NCI-H2196 treated with DMSO at 0.1 percent for 48 hours (cell line): Measurements from ENCODE around the gene TTC24.
"Not testable (repeated sequence)": the region's sequence is repeated elsewhere in the genome, so short reads cannot be mapped to it uniquely, and the experiment has no call there.

ENCODE experiments used
- DNase-seq: peaks from one replicate; lab custom pipeline; 2025; ENCODE audit not compliant: unreplicated experiment; lab: John Stamatoyannopoulos, UW

TTC24 gene

GRCh38 chr1:156586323-156586722, 6.8 kb downstream of the TTC24 start:
- no peak for DNase-seq

DNA sequence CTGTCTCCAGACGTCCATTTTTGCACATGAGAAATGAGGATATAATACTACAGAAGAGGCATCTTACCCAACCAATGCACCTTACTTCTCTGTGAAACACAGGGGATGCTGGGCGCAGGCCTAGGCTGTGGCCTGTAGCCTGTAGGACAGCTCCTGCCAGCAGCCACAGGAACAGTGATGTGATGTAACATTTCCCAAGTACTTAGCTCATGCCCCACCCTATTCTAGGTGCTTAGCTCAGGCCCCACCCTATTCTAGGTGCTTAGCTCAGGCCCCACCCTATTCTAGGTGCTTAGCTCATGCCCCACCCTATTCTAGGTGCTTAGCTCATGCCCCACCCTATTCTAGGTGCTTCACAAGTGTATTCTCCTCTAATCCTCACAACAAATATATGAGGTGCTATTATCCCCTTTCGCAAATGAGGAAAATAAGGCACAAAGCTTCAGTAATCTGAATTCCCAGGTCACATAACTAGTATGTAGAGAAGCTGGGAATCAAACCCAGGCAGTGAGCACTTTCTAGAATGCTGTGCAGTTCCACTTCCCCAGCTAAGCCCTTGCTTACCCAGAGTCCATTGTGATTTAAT, 7.5 kb downstream of the TTC24 start:
- no peak for DNase-seq

DNA sequence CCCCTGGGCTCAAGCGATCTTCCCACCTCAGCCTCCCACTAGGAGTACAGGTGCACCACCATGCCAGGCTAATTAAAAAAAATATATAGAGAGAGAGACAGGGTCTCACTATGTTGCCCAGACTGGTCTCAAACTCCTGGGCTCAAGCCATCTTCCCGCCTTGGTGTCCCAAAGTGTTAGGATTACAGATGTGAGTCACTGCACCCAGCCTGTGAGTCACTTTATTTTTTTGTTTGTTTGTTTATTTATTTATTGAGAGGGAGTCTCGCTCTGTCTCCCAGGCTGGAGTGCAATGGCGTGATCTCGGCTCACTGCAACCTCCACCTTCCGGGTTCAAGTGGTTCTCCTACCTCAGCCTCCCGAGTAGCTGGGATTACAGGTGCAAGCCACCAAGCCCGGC, 8.4 kb downstream of the TTC24 start:
- DNase-seq, result not testable (repeated sequence)

- no peak for DNase-seq
Observed at GRCh38 chr1:156589546-156589945, 10.0 kb downstream of the TTC24 start.

DNA sequence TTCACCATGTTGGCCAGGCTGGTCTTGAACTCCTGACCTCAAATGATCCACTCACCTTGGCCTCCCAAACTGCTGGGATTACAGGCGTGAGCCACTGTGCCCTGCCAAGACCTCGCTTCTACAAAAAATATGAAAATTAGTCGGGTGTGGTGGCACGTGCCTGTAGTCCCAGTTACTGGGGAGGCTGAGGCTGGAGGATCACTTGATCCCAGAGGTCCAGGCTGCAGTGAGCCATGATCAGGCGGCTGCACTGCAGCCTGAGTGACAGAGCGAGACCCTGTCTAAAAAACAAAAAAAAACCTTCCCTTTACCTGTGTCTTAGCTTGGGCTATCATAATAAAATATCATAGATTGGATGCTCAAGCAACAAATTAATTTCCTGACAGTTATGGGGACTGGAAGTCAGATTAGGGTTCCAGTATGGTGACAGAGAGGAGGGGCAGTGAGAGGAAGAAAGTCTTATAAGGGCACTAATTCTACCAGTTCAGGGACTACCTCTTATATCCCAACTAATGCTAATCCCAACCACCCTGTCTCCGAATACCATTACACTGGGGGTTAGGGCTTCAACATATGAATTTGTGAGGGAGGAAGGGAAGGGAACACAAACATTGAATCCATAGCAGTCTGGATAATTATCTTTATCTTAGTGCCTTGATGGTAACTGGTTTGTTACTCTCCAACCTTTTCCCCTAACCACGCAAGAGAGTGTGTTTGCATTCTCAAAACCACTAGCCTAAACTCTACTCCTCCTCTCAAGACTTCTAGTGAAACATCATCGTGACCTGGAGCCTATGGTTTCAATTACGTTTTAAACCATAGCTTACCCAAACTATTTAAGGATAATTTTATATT, 11.0 kb downstream of the TTC24 start:
- DNase-seq, result no peak

- no peak for DNase-seq
Observed at GRCh38 chr1:156591181-156591431, 11.6 kb downstream of the TTC24 start.

DNA sequence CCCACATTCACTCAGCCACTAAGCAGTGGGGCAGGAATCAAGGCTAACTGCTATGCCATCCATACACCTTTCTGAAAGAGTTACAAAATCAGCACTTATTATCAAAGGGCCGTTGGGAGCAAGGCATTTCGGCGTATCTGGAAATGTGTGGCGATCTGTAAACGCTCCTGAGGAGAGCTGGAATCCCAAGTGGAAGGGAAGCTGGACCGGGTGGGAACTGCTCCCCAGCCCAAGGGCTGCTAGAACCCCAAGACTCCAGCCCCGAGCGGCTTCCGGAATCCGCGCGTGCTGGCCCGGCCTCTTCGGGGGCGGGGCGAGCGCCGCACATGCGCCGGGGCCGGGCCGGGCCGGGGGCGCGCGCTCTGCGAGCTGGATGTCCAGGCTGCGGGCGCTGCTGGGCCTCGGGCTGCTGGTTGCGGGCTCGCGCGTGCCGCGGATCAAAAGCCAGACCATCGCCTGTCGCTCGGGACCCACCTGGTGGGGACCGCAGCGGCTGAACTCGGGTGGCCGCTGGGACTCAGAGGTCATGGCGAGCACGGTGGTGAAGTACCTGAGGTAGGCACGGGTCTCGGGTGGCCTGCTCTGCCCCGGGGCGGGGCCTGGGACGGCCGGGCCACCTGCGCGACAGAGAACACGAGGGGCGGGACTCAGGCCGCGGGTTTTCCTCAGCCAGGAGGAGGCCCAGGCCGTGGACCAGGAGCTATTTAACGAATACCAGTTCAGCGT, 12.1 kb downstream of the TTC24 start, which contains the start of gene NAXE:
NAXE (plus strand) TSS at position 345 of the 726 bp plus-strand sequence; CDS start at position 374, 29 bp downstream.
- peak; percentile 50 for DNase-seq

DNA sequence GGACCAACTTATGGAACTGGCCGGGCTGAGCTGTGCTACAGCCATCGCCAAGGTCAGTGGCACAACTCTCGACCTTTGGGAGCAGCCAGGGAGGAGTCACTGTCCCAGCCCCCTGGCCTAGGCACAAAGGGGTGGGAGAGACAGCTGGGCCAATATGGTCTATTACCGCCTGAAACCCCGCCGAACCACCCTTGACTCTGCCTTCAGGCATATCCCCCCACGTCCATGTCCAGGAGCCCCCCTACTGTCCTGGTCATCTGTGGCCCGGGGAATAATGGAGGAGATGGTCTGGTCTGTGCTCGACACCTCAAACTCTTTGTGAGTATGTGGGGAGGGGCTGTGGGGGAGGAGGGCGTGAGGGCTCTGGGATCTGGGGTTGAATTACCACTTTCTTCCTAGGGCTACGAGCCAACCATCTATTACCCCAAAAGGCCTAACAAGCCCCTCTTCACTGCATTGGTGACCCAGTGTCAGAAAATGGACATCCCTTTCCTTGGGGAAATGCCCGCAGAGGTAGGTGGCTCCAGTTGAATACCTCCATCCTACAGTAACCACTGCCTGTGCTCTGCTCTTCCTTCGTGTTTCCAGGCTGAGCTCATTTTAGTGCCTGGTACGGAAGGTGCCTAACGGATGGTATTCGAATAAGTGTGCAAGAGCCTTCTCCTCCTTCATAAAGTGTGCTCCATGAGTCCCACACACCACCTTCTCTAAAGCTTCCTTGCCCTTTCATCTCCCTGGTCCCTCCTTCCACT, 12.8 kb downstream of the TTC24 start:
- DNase-seq, result no peak

DNA sequence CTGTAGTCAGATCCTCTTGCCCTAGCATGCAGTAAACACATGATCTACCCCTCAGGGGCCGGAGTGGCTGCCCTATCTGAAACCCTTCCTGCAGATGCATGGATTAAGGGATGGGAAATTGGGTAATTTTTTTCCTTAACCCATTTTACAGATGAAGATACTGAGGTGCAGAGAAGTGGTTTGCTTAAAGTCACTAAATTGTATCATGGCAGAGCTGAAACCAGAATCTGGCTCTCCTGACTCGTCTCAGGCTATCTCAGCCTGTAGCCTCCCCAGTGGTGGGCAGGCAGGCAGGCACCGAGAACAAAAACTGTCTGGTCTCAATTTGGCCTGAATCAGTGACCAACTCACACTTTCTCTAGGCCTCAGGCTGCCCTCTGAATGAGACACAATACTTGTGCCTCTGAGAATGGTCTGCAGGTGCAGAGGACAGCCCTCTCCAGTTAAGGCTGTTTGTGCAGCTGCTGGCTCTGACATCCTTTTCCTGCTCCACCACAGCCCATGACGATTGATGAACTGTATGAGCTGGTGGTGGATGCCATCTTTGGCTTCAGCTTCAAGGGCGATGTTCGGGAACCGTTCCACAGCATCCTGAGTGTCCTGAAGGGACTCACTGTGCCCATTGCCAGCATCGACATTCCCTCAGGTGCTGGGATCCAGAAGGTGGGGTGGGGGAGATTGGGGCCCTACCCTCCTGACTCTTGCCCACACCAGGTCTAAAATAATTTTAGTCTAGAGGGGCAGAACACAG, 13.6 kb downstream of the TTC24 start:
- DNase-seq, result peak; percentile 42

GRCh38 chr1:156593661-156593989, 14.1 kb downstream of the TTC24 start:
- no peak for DNase-seq

- DNase-seq, result no peak
Observed at GRCh38 chr1:156594190-156594589, 14.7 kb downstream of the TTC24 start.

DNA sequence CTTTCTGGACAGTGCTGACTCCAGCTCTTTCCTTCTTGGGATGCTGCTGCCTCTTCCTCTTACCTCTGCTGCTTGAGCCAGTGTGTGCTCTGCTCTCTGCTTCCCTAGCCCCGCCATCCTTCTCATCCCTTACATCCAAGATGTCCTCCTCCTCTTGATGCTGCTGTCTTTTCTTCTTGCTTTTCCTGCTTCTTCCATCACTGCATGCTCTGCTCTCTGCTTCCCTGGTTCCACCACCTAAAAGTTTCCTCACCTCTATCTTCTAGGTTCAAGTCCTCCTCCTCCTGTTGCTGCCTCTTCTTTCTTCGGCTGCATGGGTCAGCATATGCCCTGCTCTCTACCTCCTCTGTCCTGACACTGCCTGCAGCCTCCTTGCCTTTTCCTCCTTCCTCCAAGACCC, 15.5 kb downstream of the TTC24 start:
- no peak for DNase-seq

DNA sequence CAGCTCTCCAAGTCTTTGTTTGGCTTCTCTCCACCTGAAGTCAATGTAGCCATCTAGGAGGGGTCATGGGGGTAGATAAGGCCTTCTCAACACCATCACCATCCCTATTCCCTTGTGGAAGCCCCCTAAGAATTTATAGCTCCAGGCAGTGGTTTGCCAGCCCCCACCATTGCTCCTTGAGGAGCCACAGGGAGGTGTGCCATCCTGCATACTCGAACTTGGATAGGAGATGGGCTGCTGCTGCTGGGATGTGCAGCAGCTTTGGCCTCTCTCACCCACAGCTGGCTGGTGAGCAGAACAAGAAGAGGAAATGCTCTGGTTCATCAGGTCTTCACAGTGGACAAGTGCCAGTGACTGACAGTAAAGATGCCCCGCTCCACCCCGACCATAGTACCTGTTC, 16.9 kb downstream of the TTC24 start:
- no peak for DNase-seq

GRCh38 chr1:156598125-156598524, 18.6 kb downstream of the TTC24 start:
- no peak for DNase-seq

- no peak for DNase-seq
Observed at GRCh38 chr1:156598731-156599432, 19.4 kb downstream of the TTC24 start.

DNA sequence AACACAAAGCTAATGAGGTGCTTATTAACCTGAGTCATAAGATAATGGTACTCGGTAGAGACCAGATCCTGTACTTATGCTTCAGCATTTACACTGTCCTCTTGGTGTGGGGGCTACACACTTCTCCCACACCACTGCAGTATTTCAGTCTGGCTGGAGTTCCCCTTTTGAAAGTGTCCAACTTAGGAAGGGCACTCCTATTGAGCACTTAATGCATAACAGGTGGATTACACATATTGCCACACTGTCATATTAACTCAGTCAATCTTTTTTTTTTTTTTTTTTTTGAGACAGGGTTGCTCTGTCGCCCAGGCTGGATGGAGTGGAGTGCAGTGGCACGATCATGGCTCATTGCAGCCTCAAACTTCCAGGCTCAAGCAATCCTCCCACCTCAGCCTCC, 20.3 kb downstream of the TTC24 start:
- no peak for DNase-seq

DNA sequence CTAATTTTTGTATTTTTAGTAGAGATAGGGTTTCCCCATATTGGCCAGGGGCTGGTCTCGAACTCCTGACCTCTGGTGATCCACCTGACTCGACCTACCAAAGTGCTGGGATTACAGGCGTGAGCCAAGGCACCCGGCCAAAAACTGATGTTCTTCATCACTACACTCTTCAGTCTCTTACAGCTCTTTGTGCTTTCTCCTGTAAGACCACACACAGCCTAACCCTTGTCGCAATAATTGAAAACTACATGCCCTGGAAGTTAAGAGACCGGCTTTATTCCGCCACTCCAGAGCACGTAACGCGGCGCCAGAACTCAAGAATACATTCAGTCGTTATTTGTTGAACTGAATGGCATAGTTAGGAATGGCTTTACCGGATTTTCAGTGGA, 21.2 kb downstream of the TTC24 start:
- DNase-seq, result no peak

DNA sequence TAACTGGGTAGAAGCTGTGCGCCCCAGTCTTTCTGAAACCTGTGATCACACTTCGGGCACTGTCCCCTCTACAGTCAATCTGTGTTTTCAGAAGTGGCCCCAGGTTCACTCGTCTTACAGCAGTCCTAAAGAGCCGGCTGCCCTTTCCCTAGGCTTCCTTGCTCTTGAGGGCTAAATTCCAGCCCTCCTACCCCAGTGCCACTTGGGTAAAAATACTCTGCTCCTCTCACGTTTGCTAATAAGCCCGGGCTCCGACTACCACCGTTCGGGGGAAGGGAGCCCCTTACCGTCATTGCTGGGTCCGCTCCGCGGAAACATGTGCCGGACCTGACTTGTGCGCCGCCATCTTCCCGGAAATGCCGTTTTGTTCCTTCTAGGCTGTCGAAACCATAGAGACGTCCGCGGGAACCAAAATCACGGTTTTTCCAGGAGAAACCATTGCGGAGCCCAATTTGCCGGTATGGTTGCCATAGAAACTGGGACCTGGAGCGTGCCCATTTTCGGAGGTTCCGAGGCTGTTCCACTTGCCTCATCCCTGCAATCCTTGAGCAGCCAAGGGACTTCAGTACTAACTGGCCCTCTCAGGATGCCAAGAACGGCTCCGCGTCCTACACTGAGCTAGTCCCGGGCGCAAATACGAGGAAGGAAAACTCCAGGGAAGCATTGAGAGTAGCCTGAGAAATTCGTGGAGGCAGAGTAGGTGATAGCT, 21.8 kb downstream of the TTC24 start, which contains the start of gene GPATCH4:
GPATCH4 (minus strand) TSS at position 358 of the 709 bp plus-strand sequence.
- DNase-seq, result peak; percentile 85

DNA sequence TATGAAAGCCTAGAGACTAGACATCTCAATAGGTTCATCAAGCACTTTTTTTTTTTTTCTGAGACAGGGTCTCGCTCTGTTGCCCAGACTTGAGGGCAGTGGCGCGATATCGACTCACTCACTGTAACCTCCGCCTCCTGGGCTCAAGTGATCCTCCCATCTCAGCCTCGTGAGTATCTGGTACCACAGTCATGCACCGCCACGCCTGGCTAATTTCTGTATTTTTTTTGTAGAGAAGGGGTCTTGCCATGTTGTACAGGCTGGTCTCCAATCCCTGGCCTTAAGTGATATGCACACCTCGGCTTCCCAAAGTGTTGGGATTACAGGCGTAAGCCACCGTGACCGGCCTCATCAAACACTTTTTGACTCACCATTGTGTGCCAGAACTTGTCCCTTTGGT, 22.4 kb downstream of the TTC24 start:
- DNase-seq, result no peak
